Right lobe of liver (tissue), 4 donors: ENCODE results near the gene SYT2.

Experiments
- CTCF ChIP-seq, 4 donors: fragments of 200-600 bp in 3 of 4; fragments of 450-650 bp in 1 of 4; IDR thresholded peaks; one replicate each; pipeline versions ENCODE4 v1.5.1 to v1.8.0; 2016 to 2022; ENCODE audit warnings: antibody characterized with exemption in 4 of 4, mild to moderate bottlenecking in 2 of 4
- POLR2A ChIP-seq: fragments of 450-650 bp; IDR thresholded peaks from one replicate; pipeline ENCODE4 v1.6.1; 2017; ENCODE audit warnings: antibody characterized with exemption, mild to moderate bottlenecking
- donor health status: DM: no; HTN: no; CAD: no.
- donor health status: DM: no; HTN: no; CAD: no.
- donor health status: DM: no; HTN: yes; CAD: no.

GRCh38 chr1:202547215-202547614 lies 163.0 kb downstream of the SYT2 start:
- TF ChIP-seq CTCF (IDR thresholded peaks at IDR 0.05) (no peak), POLR2A (no peak)
